HG03342 (cell line): ENCODE measurements around the gene MAN1C1.

Experiments
- ATAC-seq: cut with Tn5 transposase; IDR thresholded peaks from one replicate; pipeline ENCODE4 v1.9.1; 2021; ENCODE audit warnings: mild to moderate bottlenecking, moderate library complexity; ENCODE audit not compliant: unreplicated experiment

The MAN1C1 gene

DNA sequence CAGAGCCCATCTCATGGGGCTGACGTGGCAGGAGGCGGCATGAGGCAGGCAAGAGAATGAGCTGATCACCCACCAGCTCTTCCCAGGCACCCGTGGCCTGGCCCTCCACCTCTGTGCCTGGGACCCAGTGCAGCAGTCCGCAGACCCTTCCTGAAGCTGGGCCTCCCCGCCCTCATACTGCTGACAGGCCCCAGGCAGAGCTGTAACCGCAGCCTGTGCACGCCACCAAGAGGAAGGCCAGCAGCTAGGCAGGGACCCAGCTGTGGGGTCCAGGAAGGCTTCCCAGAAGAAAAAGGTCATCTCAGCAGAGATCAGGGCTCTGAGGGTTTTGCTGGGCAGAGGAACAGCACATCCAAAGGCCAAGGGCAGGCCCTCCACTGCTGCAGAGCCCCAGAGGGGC, 193.3 kb downstream of the MAN1C1 start:
- ATAC-seq: no peak

DNA sequence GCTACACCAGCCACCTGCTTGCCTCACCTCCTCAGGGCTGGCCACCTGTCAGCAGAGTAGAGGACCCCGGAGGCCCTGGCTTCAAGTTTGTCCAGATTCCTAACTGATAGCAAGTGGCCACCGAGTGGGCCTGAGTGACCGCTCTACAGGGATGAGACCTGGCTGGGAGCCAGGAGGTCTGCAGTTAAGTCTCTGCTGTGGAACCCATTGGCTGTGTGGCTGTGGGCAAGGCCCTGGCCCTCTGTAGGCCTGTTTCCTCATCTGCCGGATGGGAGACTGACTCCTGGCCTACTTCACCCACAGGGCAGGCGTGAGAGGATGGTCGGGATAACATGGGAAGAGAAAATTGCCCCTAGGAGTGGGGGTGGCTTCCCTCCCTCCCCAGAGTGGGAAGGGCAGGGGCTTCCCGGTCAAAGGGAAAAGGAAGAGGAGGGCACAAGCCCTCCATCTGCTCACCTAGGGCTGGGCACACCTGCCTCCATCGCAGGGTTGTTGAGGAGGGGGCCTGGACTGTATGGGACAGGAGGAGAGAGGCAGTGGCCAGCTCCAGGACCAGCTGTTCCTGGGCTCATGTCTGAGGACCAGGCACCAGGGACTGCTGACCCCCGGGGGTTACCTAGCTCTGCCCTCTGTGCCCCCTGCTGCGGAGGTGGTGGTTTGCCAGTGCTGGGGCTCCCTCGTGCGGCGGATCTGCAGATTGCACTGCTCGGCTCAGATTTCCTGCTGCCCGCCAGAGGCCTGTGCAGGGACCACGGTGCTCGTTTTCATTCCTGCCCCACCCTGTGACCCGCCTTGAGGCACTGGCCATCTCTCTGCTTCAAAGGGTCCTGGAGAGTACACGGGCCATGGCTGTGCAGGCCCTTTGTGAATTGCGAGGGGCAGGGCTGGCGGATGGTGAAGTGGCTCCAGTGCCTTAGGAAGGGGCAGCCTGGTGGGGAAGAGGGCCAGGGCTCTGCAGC, 194.0 kb downstream of the MAN1C1 start:
- no peak for ATAC-seq

DNA sequence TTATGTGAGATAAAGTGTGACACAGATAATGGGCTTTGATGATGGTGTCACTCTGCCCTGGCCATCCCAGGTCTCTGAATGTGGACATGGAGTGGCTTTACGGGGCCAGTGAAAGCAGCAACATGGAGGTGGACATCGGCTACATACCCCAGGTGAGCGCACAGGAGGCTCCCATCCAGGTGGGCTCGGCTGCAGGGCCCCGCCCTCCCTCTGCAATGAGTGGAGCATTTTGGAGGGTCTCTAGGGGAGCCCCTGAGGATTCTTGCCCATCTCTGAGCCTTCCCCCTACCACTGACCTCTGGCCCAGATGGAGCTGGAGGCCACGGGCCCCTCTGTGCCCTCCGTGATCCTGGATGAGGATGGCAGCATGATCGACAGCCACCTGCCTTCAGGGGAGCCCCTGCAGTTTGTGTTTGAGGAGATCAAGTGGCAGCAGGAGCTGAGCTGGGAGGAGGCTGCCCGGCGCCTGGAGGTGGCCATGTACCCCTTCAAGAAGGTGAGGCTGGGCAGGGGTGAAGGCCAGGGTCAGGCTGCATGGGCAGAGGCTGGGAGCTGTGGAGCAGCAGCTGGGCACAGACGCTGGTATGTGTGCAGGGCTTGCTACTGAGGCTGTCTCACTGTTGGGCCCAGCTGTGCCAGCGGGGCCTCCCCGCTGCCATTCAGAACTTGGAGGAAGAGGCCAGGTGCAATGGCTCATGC, 194.9 kb downstream of the MAN1C1 start:
- no peak for ATAC-seq

- no peak for ATAC-seq
Observed at GRCh38 chr1:25813071-25813733, 196.6 kb downstream of the MAN1C1 start.

GRCh38 chr1:25813734-25814471, 197.3 kb downstream of the MAN1C1 start:
- no peak for ATAC-seq

- ATAC-seq: no peak
Observed at GRCh38 chr1:25814549-25815087, 198.0 kb downstream of the MAN1C1 start.

- no peak for ATAC-seq
Observed at GRCh38 chr1:25815208-25816111, 198.9 kb downstream of the MAN1C1 start.

- ATAC-seq: no peak
Observed at GRCh38 chr1:25816112-25816718, 199.6 kb downstream of the MAN1C1 start.

DNA sequence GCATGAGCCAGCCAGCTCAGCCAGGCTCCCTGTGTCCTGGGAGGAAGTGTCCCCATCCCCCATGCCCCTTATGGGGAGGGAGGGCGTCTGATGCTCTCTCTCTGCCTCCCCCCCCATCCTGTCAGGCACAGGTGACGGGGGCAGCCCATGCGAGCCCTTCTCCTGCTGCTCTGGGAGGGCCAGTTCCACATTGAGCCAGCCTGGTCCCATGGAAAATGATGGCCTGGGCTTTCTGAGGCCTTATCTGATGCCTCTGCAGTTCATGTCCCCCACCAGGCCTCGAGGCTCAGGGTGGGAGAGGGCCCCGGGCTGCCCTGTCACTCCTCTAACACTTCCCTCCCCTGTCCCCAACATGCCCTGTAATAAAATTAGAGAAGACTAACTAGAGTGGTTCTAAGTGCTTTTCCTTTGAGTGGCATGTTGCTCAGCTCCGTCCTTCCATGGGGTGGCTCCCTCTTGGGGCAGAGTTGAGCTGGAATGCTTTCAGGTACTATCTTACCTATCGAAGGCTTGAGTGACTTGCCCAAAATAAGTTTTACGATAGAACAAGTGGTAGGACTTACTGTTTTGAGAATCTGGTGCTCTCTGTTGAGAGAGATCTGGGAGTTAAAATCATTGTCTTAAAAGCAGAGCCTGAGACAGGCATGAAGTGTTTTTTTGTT, 201.4 kb downstream of the MAN1C1 start:
- no peak for ATAC-seq

DNA sequence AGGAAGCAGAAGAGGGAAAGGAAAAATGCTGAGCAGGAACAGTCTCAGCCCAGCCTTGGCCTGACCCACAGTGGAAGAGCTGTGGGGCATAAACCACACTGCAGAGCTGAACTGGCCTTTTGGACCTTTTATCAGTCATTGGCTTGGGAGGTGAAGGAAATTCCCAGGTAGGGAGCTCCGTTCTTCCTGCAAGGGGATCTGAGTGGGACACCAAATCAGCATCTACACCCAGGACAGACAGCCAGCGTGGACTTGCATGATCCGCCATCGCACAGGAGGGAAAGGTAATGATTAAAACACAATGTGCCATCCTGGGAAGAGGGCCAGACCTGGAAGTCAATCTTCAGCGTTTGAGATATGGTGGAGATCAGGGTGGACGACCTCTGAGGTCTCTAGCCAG, 202.0 kb downstream of the MAN1C1 start:
- no peak for ATAC-seq

- peak; percentile 88 for ATAC-seq
Observed at GRCh38 chr1:25819491-25820246, 203.1 kb downstream of the MAN1C1 start, which contains the start of gene MTFR1L. Gene MTFR1L, plus strand, starts transcription at chr1:25819954. Its CDS starts 3,151 bp downstream, at chr1:25823105.

DNA sequence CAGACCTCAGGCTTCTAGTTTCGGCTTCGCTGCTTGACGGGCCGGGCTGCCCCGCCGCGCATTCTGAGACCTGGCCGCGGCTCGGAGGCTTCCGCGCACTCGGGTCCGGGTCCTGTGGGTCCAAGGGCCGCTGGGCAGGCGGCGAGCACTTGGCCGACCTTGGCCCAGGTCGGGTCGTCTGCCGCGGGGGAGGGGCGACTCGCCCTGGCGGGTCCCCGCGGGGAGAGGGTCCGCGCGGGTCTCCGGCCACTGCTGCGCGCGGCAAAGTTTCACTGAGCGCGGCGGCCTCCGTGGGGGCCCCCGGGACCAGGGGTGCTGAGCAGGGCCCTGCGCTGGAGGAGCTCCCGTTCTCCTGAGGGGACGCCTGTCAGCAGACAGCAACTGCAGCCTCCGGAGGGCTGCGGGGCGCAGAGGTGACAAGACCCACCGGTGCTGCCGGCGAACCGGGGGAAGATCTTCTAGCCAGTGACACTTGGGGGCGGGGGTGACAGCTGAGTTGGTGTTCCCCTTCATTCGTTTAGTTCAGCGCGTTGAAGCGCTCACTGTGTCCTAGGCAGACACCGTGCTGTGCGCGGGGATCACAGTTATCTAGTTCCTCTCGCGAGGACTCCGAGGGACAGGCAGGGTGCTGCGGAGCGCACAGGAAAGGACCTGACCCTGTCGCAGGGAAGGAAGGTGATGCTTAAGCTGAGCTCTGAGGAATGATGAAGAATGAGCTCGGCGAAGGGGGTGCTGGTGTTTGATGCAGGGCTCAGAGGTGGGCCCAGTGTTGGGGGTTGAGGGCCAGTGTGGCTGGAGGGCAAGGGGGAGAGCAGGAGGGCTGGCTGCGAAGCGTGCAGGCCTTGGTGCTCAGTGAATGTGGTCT, 203.9 kb downstream of the MAN1C1 start:
- peak; percentile 55 for ATAC-seq

DNA sequence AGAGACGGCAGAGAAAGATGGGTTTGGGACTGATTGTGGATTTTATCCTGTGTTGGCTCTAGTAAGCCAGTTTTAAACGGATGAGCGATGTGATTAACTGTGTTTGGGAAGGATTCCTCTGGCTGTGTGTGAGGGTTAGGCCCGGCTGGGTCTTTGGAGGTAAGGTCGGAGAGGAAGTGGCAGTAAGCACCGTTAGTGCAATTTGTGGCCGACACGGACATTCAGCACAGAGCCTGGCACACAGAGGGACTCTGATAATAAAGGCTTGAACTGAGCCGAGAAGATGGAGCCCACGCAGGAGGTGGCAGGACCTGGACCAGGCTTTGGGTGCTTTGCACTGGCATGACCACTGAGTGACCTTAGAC, 204.5 kb downstream of the MAN1C1 start:
- ATAC-seq: no peak

DNA sequence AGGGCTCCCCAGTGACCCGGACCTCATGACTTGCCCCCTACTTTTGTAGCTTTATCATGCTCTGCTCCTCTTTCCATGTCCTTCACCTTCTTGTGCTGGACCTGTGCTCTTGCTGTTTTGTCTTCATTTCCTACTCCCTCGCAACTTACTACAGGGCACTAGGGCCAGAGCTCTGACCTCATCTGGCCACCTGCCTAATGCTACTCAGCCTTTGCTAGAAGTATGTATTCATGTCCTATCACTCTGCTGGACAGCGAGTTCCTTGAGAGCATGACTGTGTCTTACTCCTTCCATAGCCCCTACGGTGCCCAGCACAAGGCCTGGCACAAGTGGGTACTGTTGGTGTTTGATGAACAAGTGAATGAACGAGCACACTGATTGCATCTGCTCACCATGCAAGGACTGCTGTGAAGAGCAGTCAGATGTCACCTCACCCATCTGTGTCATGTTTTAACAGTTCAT, 205.1 kb downstream of the MAN1C1 start:
- ATAC-seq: no peak

GRCh38 chr1:25825605-25826004, 209.0 kb downstream of the MAN1C1 start:
- no peak for ATAC-seq

DNA sequence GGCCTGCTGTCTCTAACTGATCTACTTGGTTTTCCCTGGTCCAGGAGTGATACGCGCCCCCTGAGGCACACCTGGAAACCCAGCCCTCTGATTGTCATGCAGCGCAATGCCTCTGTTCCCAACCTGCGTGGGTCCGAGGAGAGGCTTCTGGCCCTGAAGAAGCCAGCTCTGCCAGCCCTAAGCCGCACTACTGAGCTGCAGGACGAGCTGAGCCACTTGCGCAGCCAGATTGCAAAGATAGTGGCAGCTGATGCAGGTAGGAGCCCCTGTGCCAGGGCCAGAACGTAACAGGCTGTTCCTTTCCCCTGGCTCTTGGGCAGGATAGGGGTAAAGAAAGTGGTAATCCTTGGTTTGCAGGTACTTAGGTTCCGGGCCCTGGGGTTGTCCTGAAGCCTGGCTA, 210.0 kb downstream of the MAN1C1 start:
- no peak for ATAC-seq

- ATAC-seq: no peak
Observed at GRCh38 chr1:25828491-25828890, 211.9 kb downstream of the MAN1C1 start.
